ENCODE measurements around the gene AFF3.

The AFF3 gene

GRCh38 chr2:100126897-100127401 is 15.4 kb downstream of the AFF3 start:
- H3K4me2 ChIP-seq (ENCODE audit: low read length, poor library complexity, severe bottlenecking) = no peak overlapping the region
- no peak overlapping the region for H3K4me3 ChIP-seq (ENCODE audit: insufficient read depth in 1 of 2, low read depth in 1 of 2, low read length in 2 of 2)
- no peak overlapping the region for H3K23ac ChIP-seq (ENCODE audit: low read length in 2 of 2)
- no peak overlapping the region for H3K27ac ChIP-seq (ENCODE audit: low read length, poor library complexity, severe bottlenecking)
- 89% methylated on average over 4 of the region's 4 CpGs for WGBS
- H3K36me3 ChIP-seq (ENCODE audit: control insufficient read depth in 1 of 2, insufficient read depth in 2 of 2, low read depth in 1 of 2, low read length in 2 of 2) = no peaks in the 10 kb centered on the region
- H3K79me1 ChIP-seq (replicated peaks; ENCODE audit: low read length, poor library complexity, severe bottlenecking) = no peaks in the 10 kb centered on the region
- H3K4ac ChIP-seq (ENCODE audit: low read depth in 1 of 2, low read length in 2 of 2) = no peak overlapping the region
- no peak overlapping the region for H2BK15ac ChIP-seq (ENCODE audit: low read depth, poor library complexity, severe bottlenecking)
- no peak overlapping the region for H3K14ac ChIP-seq (ENCODE audit: low read length in 2 of 2)
- H3K9me3 ChIP-seq (ENCODE audit: control insufficient read depth, low read length) = no peaks in the 10 kb centered on the region
- peak overlapping the region; percentile 59 for H4K8ac ChIP-seq (ENCODE audit: low read length)
- H2BK5ac ChIP-seq (ENCODE audit: low read depth, low read length, poor library complexity, severe bottlenecking) = no peak overlapping the region
- no peak for DNase-seq
- no peak overlapping the region for H2AK5ac ChIP-seq (ENCODE audit: low read length, severe bottlenecking)
- peaks cover 6% of the 10 kb centered on the region for H3K4me1 ChIP-seq (ENCODE audit: control insufficient read depth, insufficient read depth, low read depth, low read length)
- H4K91ac ChIP-seq (ENCODE audit: low read length) = peak overlapping the region; percentile 34
- H2BK12ac ChIP-seq (ENCODE audit: low read length in 2 of 2) = no peak overlapping the region
- H3K18ac ChIP-seq (ENCODE audit: low read depth in 1 of 2, low read length in 2 of 2) = peak overlapping the region in 1 of 2 experiments; percentile 19
- no peak overlapping the region for H3K9ac ChIP-seq (ENCODE audit: low read length)
- peaks cover 0 to 2% of the 10 kb centered on the region in 2 experiments for H3K27me3 ChIP-seq (ENCODE audit: control insufficient read depth in 1 of 2, insufficient read depth in 1 of 2, low read length in 2 of 2)
- H2AFZ ChIP-seq (ENCODE audit: low read depth, low read length) = no peak overlapping the region
- no peak overlapping the region for H2BK120ac ChIP-seq (ENCODE audit: low read depth, low read length)

- Histone ChIP-seq H3K79me1 (replicated peaks; ENCODE audit: low read length, poor library complexity, severe bottlenecking) (no peaks in the 10 kb centered on the region), H3K27me3 (ENCODE audit: control insufficient read depth in 1 of 2, insufficient read depth in 1 of 2, low read length in 2 of 2) (peaks cover 0 to 2% of the 10 kb centered on the region in 2 experiments), H2AK5ac (ENCODE audit: low read length, severe bottlenecking) (no peak overlapping the region), H4K91ac (ENCODE audit: low read length) (no peak overlapping the region), H3K4me3 (ENCODE audit: insufficient read depth in 1 of 2, low read depth in 1 of 2, low read length in 2 of 2) (no peak overlapping the region), H2BK15ac (ENCODE audit: low read depth, poor library complexity, severe bottlenecking) (no peak overlapping the region), H3K9me3 (ENCODE audit: control insufficient read depth, low read length) (no peaks in the 10 kb centered on the region), H3K23ac (ENCODE audit: low read length in 2 of 2) (no peak overlapping the region), H2BK12ac (ENCODE audit: low read length in 2 of 2) (no peak overlapping the region), H3K9ac (ENCODE audit: low read length) (no peak overlapping the region), H3K4me2 (ENCODE audit: low read length, poor library complexity, severe bottlenecking) (no peak overlapping the region), H3K27ac (ENCODE audit: low read length, poor library complexity, severe bottlenecking) (no peak overlapping the region), H4K8ac (ENCODE audit: low read length) (no peak overlapping the region), H3K18ac (ENCODE audit: low read depth in 1 of 2, low read length in 2 of 2) (no peak overlapping the region), H3K14ac (ENCODE audit: low read length in 2 of 2) (no peak overlapping the region), H3K4me1 (ENCODE audit: control insufficient read depth, insufficient read depth, low read depth, low read length) (peaks cover 6% of the 10 kb centered on the region), H3K4ac (ENCODE audit: low read depth in 1 of 2, low read length in 2 of 2) (no peak overlapping the region), H2BK120ac (ENCODE audit: low read depth, low read length) (no peak overlapping the region), H3K36me3 (ENCODE audit: control insufficient read depth in 1 of 2, insufficient read depth in 2 of 2, low read depth in 1 of 2, low read length in 2 of 2) (no peaks in the 10 kb centered on the region), H2AFZ (ENCODE audit: low read depth, low read length) (no peak overlapping the region), H2BK5ac (ENCODE audit: low read depth, low read length, poor library complexity, severe bottlenecking) (no peak overlapping the region)
- 72% methylated on average over 8 of the region's 8 CpGs for WGBS
- DNase-seq = no peak
Measured at GRCh38 chr2:100126201-100126600, 16.2 kb downstream of the AFF3 start.

GRCh38 chr2:100125626-100126025 is 16.8 kb downstream of the AFF3 start:
- H2BK12ac ChIP-seq (ENCODE audit: low read length in 2 of 2) = no peak overlapping the region
- H2AK5ac ChIP-seq (ENCODE audit: low read length, severe bottlenecking) = no peak overlapping the region
- H3K36me3 ChIP-seq (ENCODE audit: control insufficient read depth in 1 of 2, insufficient read depth in 2 of 2, low read depth in 1 of 2, low read length in 2 of 2) = no peaks in the 10 kb centered on the region
- 72% methylated on average over 2 of the region's 2 CpGs for WGBS
- peaks cover 0 to 2% of the 10 kb centered on the region in 2 experiments for H3K27me3 ChIP-seq (ENCODE audit: control insufficient read depth in 1 of 2, insufficient read depth in 1 of 2, low read length in 2 of 2)
- no peak overlapping the region for H3K27ac ChIP-seq (ENCODE audit: low read length, poor library complexity, severe bottlenecking)
- H2AFZ ChIP-seq (ENCODE audit: low read depth, low read length) = no peak overlapping the region
- no peaks in the 10 kb centered on the region for H3K79me1 ChIP-seq (replicated peaks; ENCODE audit: low read length, poor library complexity, severe bottlenecking)
- H4K91ac ChIP-seq (ENCODE audit: low read length) = no peak overlapping the region
- H3K4me1 ChIP-seq (ENCODE audit: control insufficient read depth, insufficient read depth, low read depth, low read length) = peaks cover 6% of the 10 kb centered on the region
- no peak overlapping the region for H3K18ac ChIP-seq (ENCODE audit: low read depth in 1 of 2, low read length in 2 of 2)
- no peak overlapping the region for H2BK120ac ChIP-seq (ENCODE audit: low read depth, low read length)
- no peak overlapping the region for H3K23ac ChIP-seq (ENCODE audit: low read length in 2 of 2)
- no peak overlapping the region for H2BK5ac ChIP-seq (ENCODE audit: low read depth, low read length, poor library complexity, severe bottlenecking)
- H3K14ac ChIP-seq (ENCODE audit: low read length in 2 of 2) = no peak overlapping the region
- no peak overlapping the region for H3K4me2 ChIP-seq (ENCODE audit: low read length, poor library complexity, severe bottlenecking)
- H3K4ac ChIP-seq (ENCODE audit: low read depth in 1 of 2, low read length in 2 of 2) = no peak overlapping the region
- no peak overlapping the region for H3K4me3 ChIP-seq (ENCODE audit: insufficient read depth in 1 of 2, low read depth in 1 of 2, low read length in 2 of 2)
- DNase-seq = no peak
- H3K9ac ChIP-seq (ENCODE audit: low read length) = no peak overlapping the region
- H3K9me3 ChIP-seq (ENCODE audit: control insufficient read depth, low read length) = no peaks in the 10 kb centered on the region
- no peak overlapping the region for H2BK15ac ChIP-seq (ENCODE audit: low read depth, poor library complexity, severe bottlenecking)
- H4K8ac ChIP-seq (ENCODE audit: low read length) = no peak overlapping the region

GRCh38 chr2:100124761-100125160 is 17.6 kb downstream of the AFF3 start:
- Histone ChIP-seq H3K9ac (ENCODE audit: low read length) (no peak overlapping the region), H3K27me3 (ENCODE audit: control insufficient read depth in 1 of 2, insufficient read depth in 1 of 2, low read length in 2 of 2) (no peaks in the 10 kb centered on the region), H3K9me3 (ENCODE audit: control insufficient read depth, low read length) (no peaks in the 10 kb centered on the region), H2AK5ac (ENCODE audit: low read length, severe bottlenecking) (no peak overlapping the region), H2BK15ac (ENCODE audit: low read depth, poor library complexity, severe bottlenecking) (no peak overlapping the region), H4K91ac (ENCODE audit: low read length) (no peak overlapping the region), H3K18ac (ENCODE audit: low read depth in 1 of 2, low read length in 2 of 2) (no peak overlapping the region), H3K4me2 (ENCODE audit: low read length, poor library complexity, severe bottlenecking) (no peak overlapping the region), H3K27ac (ENCODE audit: low read length, poor library complexity, severe bottlenecking) (no peak overlapping the region), H3K36me3 (ENCODE audit: control insufficient read depth in 1 of 2, insufficient read depth in 2 of 2, low read depth in 1 of 2, low read length in 2 of 2) (no peaks in the 10 kb centered on the region), H4K8ac (ENCODE audit: low read length) (no peak overlapping the region), H3K4me1 (ENCODE audit: control insufficient read depth, insufficient read depth, low read depth, low read length) (peaks cover 6% of the 10 kb centered on the region), H3K79me1 (replicated peaks; ENCODE audit: low read length, poor library complexity, severe bottlenecking) (no peaks in the 10 kb centered on the region), H2BK120ac (ENCODE audit: low read depth, low read length) (no peak overlapping the region), H3K4ac (ENCODE audit: low read depth in 1 of 2, low read length in 2 of 2) (no peak overlapping the region), H2BK5ac (ENCODE audit: low read depth, low read length, poor library complexity, severe bottlenecking) (no peak overlapping the region), H3K4me3 (ENCODE audit: insufficient read depth in 1 of 2, low read depth in 1 of 2, low read length in 2 of 2) (no peak overlapping the region), H3K14ac (ENCODE audit: low read length in 2 of 2) (no peak overlapping the region), H3K23ac (ENCODE audit: low read length in 2 of 2) (no peak overlapping the region), H2BK12ac (ENCODE audit: low read length in 2 of 2) (no peak overlapping the region), H2AFZ (ENCODE audit: low read depth, low read length) (no peak overlapping the region)
- WGBS = no CpG with 5 or more reads among the region's 1 CpG
- no peak for DNase-seq

Data from mesenchymal stem cell (in vitro differentiated cells and primary cell).